WTC11 (cell line): Measurements from ENCODE around the gene IGFALS. TPM values are rescaled to one million over a fixed set of nuclear protein-coding genes. Genes with fewer than 3 reads are reported as not detected.

Experiments
- ATAC-seq: fragments of 200-7000 bp; cut with Tn5 transposase; 2 replicates; pipeline ENCODE4 v1.10.0; 2021; ENCODE audit warnings: mild to moderate bottlenecking, moderate library complexity
- CTCF ChIA-PET: fragments of 300-600 bp; sonication (Branson Sonifier 250); formaldehyde crosslinking; loops from one replicate; lab custom pipeline; 2021; ENCODE audit warnings: antibody characterized with exemption; lab: Charles Lee
- POLR2A ChIA-PET: fragments of 350-600 bp; sonication (Branson Sonifier 250); formaldehyde crosslinking; loops from one replicate; lab custom pipeline; 2021; ENCODE audit warnings: antibody characterized with exemption; lab: Charles Lee
- DNase-seq: peaks from one replicate; pipeline ENCODE4 v3.0.0; 2021; ENCODE audit warnings: low spot score
- H3K27ac Mint-ChIP-seq: 2 replicates; pipeline ENCODE4 v1.8.0; 2021; ENCODE audit warnings: mixed read lengths
- H3K27me3 Mint-ChIP-seq: 2 replicates; pipeline ENCODE4 v1.8.0; 2021; ENCODE audit warnings: low read depth, mild to moderate bottlenecking, moderate library complexity, mixed read lengths
- H3K36me3 Mint-ChIP-seq: 2 replicates; pipeline ENCODE4 v1.8.0; 2021; ENCODE audit warnings: mixed read lengths
- H3K4me1 Mint-ChIP-seq: 2 replicates; pipeline ENCODE4 v1.8.0; 2022; ENCODE audit warnings: mixed read lengths
- H3K4me3 Mint-ChIP-seq: 2 replicates; pipeline ENCODE4 v1.8.0; 2021; ENCODE audit warnings: mild to moderate bottlenecking, moderate library complexity, mixed read lengths
- H3K9me3 Mint-ChIP-seq: 2 replicates; pipeline ENCODE4 v1.8.0; 2021; ENCODE audit warnings: mixed read lengths
- CBFB ChIP-seq: sonication (generic); formaldehyde crosslinking; IDR thresholded peaks from 2 replicates; pipeline ENCODE4 v1.8.1; 2022; ENCODE audit warnings: mild to moderate bottlenecking, low read depth, missing genetic modification reagents
- CREB1 ChIP-seq: sonication (generic); formaldehyde crosslinking; IDR thresholded peaks from 2 replicates; pipeline ENCODE4 v1.8.0; 2023; ENCODE audit warnings: mild to moderate bottlenecking, missing genetic modification reagents
- CREM ChIP-seq: sonication (generic); formaldehyde crosslinking; IDR thresholded peaks from 2 replicates; pipeline ENCODE4 v1.8.1; 2022; ENCODE audit warnings: mild to moderate bottlenecking, missing genetic modification reagents, moderate library complexity
- ELF4 ChIP-seq: sonication (generic); formaldehyde crosslinking; IDR thresholded peaks from 2 replicates; pipeline ENCODE4 v1.8.1; 2022; ENCODE audit warnings: low read depth, mild to moderate bottlenecking, moderate library complexity, missing genetic modification reagents
- MXD4 ChIP-seq: fragments of 250-450 bp; sonication (Bioruptor Pico); IDR thresholded peaks from 2 replicates; pipeline ENCODE4 v1.8.0; 2021; ENCODE audit warnings: mild to moderate bottlenecking, moderate library complexity, borderline replicate concordance
- NR1H2 ChIP-seq: sonication (generic); formaldehyde crosslinking; IDR thresholded peaks from 2 replicates; pipeline ENCODE4 v1.9.0; 2021; ENCODE audit warnings: mild to moderate bottlenecking, moderate library complexity, missing genetic modification reagents
- PREB ChIP-seq: sonication (generic); formaldehyde crosslinking; IDR thresholded peaks from 2 replicates; pipeline ENCODE4 v1.8.1; 2022; ENCODE audit warnings: mild to moderate bottlenecking, missing genetic modification reagents, moderate library complexity, borderline replicate concordance
- PRRX2 ChIP-seq: fragments of 250-450 bp; sonication (Bioruptor Pico); IDR thresholded peaks from 2 replicates; pipeline ENCODE4 v1.8.0; 2021; ENCODE audit warnings: mild to moderate bottlenecking
- SMAD3 ChIP-seq: sonication (generic); formaldehyde crosslinking; IDR thresholded peaks from 2 replicates; pipeline ENCODE4 v1.8.0; 2022; ENCODE audit warnings: missing genetic modification reagents, mild to moderate bottlenecking, borderline replicate concordance
- TCF7 ChIP-seq: sonication (generic); formaldehyde crosslinking; IDR thresholded peaks from 2 replicates; pipeline ENCODE4 v1.8.0; 2022; ENCODE audit warnings: mild to moderate bottlenecking, low read depth, missing genetic modification reagents, moderate library complexity
- TEAD4 ChIP-seq: sonication (generic); formaldehyde crosslinking; IDR thresholded peaks from 2 replicates; pipeline ENCODE4 v1.8.0; 2022; ENCODE audit warnings: mild to moderate bottlenecking, missing genetic modification reagents
- ZBTB21 ChIP-seq: sonication (generic); formaldehyde crosslinking; IDR thresholded peaks from 2 replicates; pipeline ENCODE4 v1.8.1; 2023; ENCODE audit warnings: mild to moderate bottlenecking, missing genetic modification reagents, borderline replicate concordance
- ZBTB43 ChIP-seq: sonication (generic); formaldehyde crosslinking; IDR thresholded peaks from 2 replicates; pipeline ENCODE4 v1.8.1; 2023; ENCODE audit warnings: mild to moderate bottlenecking, missing genetic modification reagents
- ZNF317 ChIP-seq: sonication (generic); formaldehyde crosslinking; IDR thresholded peaks from 2 replicates; pipeline ENCODE4 v1.8.1; 2023; ENCODE audit warnings: low read depth, mild to moderate bottlenecking, moderate library complexity, missing genetic modification reagents, borderline replicate concordance
- ZSCAN18 ChIP-seq: fragments of 250-450 bp; sonication (Bioruptor Pico); IDR thresholded peaks from 2 replicates; pipeline ENCODE4 v2.1.2; 2022; ENCODE audit warnings: mild to moderate bottlenecking, moderate library complexity
- total RNA-seq: library from RNA; stranded (reverse); gene quantifications from 3 replicates; pipeline ENCODE4 v1.2.3, GENCODE V29; 2021
- TF ChIP-seq, protein P1 (sequence below): sonication (generic); formaldehyde crosslinking; IDR thresholded peaks from 2 replicates; pipeline ENCODE4 v1.8.0; 2023; ENCODE audit warnings: missing genetic modification reagents
- TF ChIP-seq, protein P2 (sequence below): sonication (generic); formaldehyde crosslinking; IDR thresholded peaks from 2 replicates; pipeline ENCODE4 v1.8.1; 2023; ENCODE audit warnings: mild to moderate bottlenecking, moderate library complexity, missing genetic modification reagents
- TF ChIP-seq, protein P3 (sequence below): sonication (generic); formaldehyde crosslinking; IDR thresholded peaks from 2 replicates; pipeline ENCODE4 v1.8.0; 2022; ENCODE audit warnings: mild to moderate bottlenecking, missing genetic modification reagents
- TF ChIP-seq, protein P4 (sequence below): sonication (generic); formaldehyde crosslinking; IDR thresholded peaks from 2 replicates; pipeline ENCODE4 v1.8.0; 2023; ENCODE audit warnings: mild to moderate bottlenecking, missing genetic modification reagents
- TF ChIP-seq, protein P5 (sequence below): sonication (generic); formaldehyde crosslinking; IDR thresholded peaks from 2 replicates; pipeline ENCODE4 v1.8.0; 2022; ENCODE audit warnings: mild to moderate bottlenecking, missing genetic modification reagents
- TF ChIP-seq, protein P6 (sequence below): fragments of 250-450 bp; sonication (Bioruptor Pico); IDR thresholded peaks from 2 replicates; pipeline ENCODE4 v1.9.0; 2021; ENCODE audit warnings: moderate library complexity, mild to moderate bottlenecking, inconsistent platforms, borderline replicate concordance

The IGFALS gene
- total RNA-seq, 1 experiment from 2014 or later = not detected

DNA sequence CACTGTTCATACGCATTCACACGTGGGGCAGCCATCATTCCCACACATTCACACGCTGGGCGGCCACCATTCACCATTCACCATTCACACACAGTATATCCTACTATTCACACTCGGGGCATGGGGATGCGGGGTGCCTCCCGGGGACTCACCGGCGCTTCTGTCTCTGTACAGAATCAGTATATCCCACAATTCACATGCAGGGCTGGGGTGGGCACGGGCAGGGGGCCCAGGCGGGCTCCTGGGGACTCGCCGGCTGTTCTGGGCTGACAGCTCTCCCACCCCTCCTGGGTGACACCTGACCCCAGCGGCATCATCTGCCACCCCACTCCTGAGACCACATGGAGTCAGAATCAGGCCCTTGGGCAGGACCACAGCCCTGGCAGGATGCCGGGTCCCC is 31.8 kb downstream of the IGFALS start:
- CTCF ChIA-PET = no interaction called here
- H3K27me3 Mint-ChIP-seq = no peaks in the 10 kb centered on the region
- no peak overlapping the region for H3K27ac Mint-ChIP-seq
- ATAC-seq = no peak
- no peaks in the 10 kb centered on the region for H3K9me3 Mint-ChIP-seq
- TF ChIP-seq CREB1 (CRISPR knock-in tag) (no peak), ZBTB21 (CRISPR knock-in tag) (no peak), PREB (CRISPR knock-in tag) (no peak), SMAD3 (CRISPR knock-in tag) (no peak), ZBTB43 (CRISPR knock-in tag) (no peak), ZNF317 (no peak), ELF4 (CRISPR knock-in tag) (no peak)
- TF ChIP-seq, protein P1, sequence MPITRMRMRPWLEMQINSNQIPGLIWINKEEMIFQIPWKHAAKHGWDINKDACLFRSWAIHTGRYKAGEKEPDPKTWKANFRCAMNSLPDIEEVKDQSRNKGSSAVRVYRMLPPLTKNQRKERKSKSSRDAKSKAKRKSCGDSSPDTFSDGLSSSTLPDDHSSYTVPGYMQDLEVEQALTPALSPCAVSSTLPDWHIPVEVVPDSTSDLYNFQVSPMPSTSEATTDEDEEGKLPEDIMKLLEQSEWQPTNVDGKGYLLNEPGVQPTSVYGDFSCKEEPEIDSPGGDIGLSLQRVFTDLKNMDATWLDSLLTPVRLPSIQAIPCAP (CRISPR knock-in tag) = no peak
- TF ChIP-seq, protein P2, sequence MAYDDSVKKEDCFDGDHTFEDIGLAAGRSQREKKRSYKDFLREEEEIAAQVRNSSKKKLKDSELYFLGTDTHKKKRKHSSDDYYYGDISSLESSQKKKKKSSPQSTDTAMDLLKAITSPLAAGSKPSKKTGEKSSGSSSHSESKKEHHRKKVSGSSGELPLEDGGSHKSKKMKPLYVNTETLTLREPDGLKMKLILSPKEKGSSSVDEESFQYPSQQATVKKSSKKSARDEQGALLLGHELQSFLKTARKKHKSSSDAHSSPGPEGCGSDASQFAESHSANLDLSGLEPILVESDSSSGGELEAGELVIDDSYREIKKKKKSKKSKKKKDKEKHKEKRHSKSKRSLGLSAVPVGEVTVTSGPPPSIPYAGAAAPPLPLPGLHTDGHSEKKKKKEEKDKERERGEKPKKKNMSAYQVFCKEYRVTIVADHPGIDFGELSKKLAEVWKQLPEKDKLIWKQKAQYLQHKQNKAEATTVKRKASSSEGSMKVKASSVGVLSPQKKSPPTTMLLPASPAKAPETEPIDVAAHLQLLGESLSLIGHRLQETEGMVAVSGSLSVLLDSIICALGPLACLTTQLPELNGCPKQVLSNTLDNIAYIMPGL (CRISPR knock-in tag) = no peak
- TF ChIP-seq, protein P3, sequence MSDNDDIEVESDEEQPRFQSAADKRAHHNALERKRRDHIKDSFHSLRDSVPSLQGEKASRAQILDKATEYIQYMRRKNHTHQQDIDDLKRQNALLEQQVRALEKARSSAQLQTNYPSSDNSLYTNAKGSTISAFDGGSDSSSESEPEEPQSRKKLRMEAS (CRISPR knock-in tag) = no peak
- POLR2A ChIA-PET = no interaction called here
- no peak overlapping the region for H3K4me3 Mint-ChIP-seq
- no peaks in the 10 kb centered on the region; the same call in 1 of the 2 replicates for H3K36me3 Mint-ChIP-seq
- no peak for DNase-seq
- H3K4me1 Mint-ChIP-seq = no peaks in the 10 kb centered on the region

GRCh38 chr16:1760911-1761310 is 32.6 kb downstream of the IGFALS start:
- Mint-ChIP-seq H3K36me3 (no peaks in the 10 kb centered on the region; the same call in 1 of the 2 replicates), H3K4me1 (no peaks in the 10 kb centered on the region), H3K9me3 (no peaks in the 10 kb centered on the region), H3K4me3 (no peak overlapping the region), H3K27ac (no peak overlapping the region), H3K27me3 (no peaks in the 10 kb centered on the region)
- ChIA-PET CTCF (no interaction called here), POLR2A (no interaction called here)
- DNase-seq (no peak), ATAC-seq (no peak)
- no peak for TF ChIP-seq ZSCAN18
- TF ChIP-seq, protein P3 (CRISPR knock-in tag) = no peak
- TF ChIP-seq PREB (CRISPR knock-in tag) = no peak
- TF ChIP-seq, protein P4, sequence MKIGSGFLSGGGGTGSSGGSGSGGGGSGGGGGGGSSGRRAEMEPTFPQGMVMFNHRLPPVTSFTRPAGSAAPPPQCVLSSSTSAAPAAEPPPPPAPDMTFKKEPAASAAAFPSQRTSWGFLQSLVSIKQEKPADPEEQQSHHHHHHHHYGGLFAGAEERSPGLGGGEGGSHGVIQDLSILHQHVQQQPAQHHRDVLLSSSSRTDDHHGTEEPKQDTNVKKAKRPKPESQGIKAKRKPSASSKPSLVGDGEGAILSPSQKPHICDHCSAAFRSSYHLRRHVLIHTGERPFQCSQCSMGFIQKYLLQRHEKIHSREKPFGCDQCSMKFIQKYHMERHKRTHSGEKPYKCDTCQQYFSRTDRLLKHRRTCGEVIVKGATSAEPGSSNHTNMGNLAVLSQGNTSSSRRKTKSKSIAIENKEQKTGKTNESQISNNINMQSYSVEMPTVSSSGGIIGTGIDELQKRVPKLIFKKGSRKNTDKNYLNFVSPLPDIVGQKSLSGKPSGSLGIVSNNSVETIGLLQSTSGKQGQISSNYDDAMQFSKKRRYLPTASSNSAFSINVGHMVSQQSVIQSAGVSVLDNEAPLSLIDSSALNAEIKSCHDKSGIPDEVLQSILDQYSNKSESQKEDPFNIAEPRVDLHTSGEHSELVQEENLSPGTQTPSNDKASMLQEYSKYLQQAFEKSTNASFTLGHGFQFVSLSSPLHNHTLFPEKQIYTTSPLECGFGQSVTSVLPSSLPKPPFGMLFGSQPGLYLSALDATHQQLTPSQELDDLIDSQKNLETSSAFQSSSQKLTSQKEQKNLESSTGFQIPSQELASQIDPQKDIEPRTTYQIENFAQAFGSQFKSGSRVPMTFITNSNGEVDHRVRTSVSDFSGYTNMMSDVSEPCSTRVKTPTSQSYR (CRISPR knock-in tag) = no peak
- no peak for TF ChIP-seq MXD4 (CRISPR knock-in tag)
- TF ChIP-seq NR1H2 (CRISPR knock-in tag) = no peak
- TF ChIP-seq CBFB (CRISPR knock-in tag) = no peak
- no peak for TF ChIP-seq TCF7
- TF ChIP-seq CREM (CRISPR knock-in tag) = no peak
- no peak for TF ChIP-seq TEAD4 (CRISPR knock-in tag)
- TF ChIP-seq ZBTB21 (CRISPR knock-in tag) = no peak
- TF ChIP-seq, protein P5, sequence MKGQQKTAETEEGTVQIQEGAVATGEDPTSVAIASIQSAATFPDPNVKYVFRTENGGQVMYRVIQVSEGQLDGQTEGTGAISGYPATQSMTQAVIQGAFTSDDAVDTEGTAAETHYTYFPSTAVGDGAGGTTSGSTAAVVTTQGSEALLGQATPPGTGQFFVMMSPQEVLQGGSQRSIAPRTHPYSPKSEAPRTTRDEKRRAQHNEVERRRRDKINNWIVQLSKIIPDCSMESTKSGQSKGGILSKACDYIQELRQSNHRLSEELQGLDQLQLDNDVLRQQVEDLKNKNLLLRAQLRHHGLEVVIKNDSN = no peak
- TF ChIP-seq, protein P6, sequence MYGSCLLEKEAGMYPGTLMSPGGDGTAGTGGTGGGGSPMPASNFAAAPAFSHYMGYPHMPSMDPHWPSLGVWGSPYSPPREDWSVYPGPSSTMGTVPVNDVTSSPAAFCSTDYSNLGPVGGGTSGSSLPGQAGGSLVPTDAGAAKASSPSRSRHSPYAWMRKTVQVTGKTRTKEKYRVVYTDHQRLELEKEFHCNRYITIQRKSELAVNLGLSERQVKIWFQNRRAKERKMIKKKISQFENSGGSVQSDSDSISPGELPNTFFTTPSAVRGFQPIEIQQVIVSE = no peak
- TF ChIP-seq PRRX2 (CRISPR knock-in tag) = no peak
